ENCODE results near the gene STRIP1.

The STRIP1 gene

GRCh38 chr1:110032327-110032726 is 2.1 kb upstream of the STRIP1 start:
- no peak overlapping the region for H3K27ac ChIP-seq
- no peak for TF ChIP-seq CTCF (conservative IDR thresholded peaks at IDR 0.05)

- peak overlapping the region; percentile 91 for H3K27ac ChIP-seq
- TF ChIP-seq CTCF (conservative IDR thresholded peaks at IDR 0.05) = no peak
These were observed 1.0 kb upstream of the STRIP1 start for GRCh38 chr1:110033421-110033820.

GRCh38 chr1:110034040-110034450 is 379 bp upstream of the STRIP1 start:
- peak overlapping the region; percentile 91 for H3K27ac ChIP-seq
- TF ChIP-seq CTCF (conservative IDR thresholded peaks at IDR 0.05) = no peak

GRCh38 chr1:110035236-110035752 is 870 bp downstream of the STRIP1 start:
- TF ChIP-seq CTCF (conservative IDR thresholded peaks at IDR 0.05) = no peak
- H3K27ac ChIP-seq = peak overlapping the region; percentile 91

- no peak for TF ChIP-seq CTCF (conservative IDR thresholded peaks at IDR 0.05)
These were observed 3.8 kb downstream of the STRIP1 start for GRCh38 chr1:110038271-110038670.

GRCh38 chr1:110039641-110040040 is 5.2 kb downstream of the STRIP1 start:
- no peak overlapping the region for H3K27ac ChIP-seq
- TF ChIP-seq CTCF (conservative IDR thresholded peaks at IDR 0.05) = no peak

More at GRCh38 chr1:110038271-110038670, 3.8 kb downstream of the STRIP1 start:
- H3K27ac ChIP-seq = no peak overlapping the region

GRCh38 chr1:110040548-110040947 is 6.1 kb downstream of the STRIP1 start:
- TF ChIP-seq CTCF (conservative IDR thresholded peaks at IDR 0.05) = no peak

More at GRCh38 chr1:110040548-110040947, 6.1 kb downstream of the STRIP1 start:
- no peak overlapping the region for H3K27ac ChIP-seq

All from VCaP (cell line).